GM21786 (cell line): Measurements from ENCODE around the gene OR10A6.

Experiments
- ATAC-seq: cut with Tn5 transposase; IDR thresholded peaks from one replicate; pipeline ENCODE4 v1.9.1; 2021; ENCODE audit not compliant: unreplicated experiment

The OR10A6 gene, protein sequence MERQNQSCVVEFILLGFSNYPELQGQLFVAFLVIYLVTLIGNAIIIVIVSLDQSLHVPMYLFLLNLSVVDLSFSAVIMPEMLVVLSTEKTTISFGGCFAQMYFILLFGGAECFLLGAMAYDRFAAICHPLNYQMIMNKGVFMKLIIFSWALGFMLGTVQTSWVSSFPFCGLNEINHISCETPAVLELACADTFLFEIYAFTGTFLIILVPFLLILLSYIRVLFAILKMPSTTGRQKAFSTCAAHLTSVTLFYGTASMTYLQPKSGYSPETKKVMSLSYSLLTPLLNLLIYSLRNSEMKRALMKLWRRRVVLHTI

DNA sequence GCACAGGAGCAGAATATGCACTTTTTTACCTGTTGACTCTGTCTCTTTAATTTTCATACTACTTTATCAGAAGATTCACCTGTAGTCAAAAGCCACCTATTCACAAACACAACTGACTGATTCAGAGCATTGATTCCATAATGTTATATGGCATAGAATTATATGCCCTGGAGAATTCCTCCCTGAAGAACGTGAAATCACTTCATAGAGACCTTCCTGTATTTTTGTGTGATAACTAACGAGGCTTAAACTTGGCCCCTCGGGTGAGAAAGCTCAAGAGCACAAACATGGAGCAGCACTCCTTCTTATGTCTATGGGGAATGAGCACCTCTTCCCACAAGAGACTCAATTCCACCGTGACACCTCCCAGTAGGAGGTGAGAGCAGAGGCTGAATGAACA lies at the start of gene OR10A6:
Gene OR10A6 (minus strand): TSS at position 101 of the 400 bp plus-strand sequence. CDS start 2,606 bp downstream, outside the sequence.
- ATAC-seq, result no peak

DNA sequence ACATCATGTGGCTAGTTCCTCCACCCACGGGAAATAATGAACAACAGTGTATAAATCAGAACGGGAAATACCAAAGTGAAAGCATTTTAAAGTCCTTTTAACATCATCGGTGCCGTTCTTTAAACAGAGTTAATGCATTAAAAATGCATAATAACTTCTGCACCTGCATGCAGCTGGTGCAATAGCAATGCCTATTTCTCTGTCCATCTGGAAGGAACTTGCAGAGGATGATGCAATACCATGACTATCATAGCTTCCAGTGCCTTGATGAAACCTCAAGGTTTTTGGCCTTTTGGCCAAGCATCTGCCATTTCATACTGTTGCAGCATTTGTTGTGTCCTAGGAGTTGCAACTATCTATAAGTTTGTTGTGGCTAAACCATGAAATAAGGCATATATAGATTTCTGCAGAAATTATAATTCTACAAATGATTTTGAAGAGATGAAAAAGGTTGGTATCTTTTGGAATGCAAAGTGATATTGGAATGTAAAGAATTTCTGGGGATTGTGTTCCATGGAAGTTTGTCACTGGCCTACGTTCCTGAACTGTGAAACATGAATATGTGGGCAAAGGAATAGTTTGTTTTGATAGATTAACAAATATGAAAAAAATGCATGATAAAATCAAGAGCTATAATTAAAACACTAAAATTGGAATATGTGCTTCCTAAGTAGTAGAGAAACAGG lies 46.3 kb upstream of the OR10A6 start:
- ATAC-seq, result no peak

DNA sequence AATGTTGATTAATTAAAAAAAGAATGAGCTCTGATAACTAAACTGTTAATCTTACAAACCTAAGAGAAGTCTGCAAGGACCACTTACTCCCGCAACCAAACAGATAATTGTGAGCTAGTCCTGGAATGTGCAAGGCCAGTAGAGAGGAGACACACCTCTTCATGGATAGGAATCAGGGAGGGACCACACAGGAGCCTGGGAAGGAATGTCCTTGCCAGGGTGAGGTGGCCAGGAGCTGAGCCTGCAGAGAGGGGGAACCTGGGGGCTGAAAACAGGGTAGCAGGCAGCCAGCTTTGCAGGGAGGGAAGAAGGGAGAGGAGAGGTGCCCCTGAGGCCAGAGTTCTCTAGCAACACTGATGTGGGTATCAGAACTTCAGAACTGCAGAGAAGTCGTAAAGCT lies 43.6 kb upstream of the OR10A6 start:
- ATAC-seq, result no peak

DNA sequence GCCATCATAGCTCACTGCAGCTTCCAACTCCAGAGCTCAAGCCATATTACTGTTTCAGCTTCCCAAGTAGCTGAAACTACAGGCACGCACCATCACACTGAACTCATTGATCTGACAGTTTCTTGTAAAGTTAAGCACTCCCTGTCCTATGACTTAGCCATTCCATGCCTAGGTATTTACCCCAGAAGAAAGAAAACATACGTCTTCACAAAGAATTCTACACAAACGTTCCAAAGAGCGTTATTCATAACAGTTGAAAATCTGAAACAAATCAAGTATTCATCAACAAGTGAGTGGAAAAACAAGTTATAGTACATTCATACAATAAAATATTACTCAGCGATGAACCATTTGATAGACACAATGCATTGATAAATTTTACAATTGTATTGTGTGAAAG lies 41.9 kb upstream of the OR10A6 start:
- ATAC-seq, result no peak

DNA sequence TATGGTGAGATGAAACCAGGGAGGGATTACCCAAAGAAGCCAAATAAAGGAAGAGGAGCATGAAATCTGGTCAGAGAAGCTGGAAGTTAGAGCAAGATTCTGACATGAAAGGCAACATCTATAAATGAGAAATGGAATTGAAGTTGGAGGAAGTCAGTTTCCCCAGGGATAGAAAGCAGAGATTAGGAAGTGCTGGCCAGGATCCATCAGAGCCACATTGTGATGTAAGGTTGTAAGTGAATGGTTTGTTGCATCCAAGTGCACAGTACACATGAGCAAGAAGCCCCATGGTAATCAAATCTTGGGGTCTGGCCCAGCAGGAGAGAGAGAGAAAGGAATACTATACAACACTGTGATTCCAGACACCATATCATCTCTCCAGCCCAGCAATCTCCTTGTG lies 40.8 kb upstream of the OR10A6 start:
- ATAC-seq, result no peak

DNA sequence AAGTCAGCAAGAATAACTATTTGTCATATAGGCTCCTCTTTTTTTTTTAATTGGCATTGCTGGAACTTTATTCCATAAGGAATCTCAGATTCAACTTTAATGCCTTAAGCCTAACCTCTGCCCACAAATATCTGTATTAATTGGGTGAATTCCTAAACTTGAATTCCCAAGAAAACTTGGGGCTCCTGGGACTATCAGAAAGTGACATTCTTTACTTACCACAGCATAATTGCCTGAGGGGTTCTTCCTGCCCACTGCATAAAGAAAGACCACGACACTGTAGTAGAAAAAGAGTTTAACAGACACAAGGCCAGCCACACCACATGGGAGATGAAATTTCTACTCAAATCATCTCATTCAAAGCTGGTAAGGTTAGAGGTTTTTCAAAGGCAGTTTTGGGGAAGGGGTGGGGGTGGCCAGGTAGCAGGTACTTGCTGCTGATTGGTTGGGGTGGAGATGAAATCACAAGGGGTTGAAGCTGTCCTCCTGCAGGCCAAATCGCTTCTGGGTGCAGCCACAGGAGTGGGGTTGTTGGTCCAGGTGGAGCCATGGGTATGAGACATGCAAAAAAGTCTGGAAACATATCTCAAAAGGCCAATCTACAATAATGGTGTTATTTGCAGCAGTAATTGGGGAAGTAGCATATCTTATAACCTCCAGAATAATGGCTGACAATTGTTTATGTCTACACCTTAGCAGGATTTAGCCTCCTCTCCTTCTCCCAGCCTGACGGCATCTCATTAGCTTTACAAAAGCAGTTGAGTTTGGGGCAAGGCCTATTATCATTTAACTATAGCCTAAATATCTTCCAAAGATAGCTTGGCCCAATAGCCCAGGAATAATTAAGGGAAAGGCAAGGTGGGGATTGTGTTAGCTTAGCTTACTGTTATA lies 38.9 kb upstream of the OR10A6 start:
- ATAC-seq, result no peak

DNA sequence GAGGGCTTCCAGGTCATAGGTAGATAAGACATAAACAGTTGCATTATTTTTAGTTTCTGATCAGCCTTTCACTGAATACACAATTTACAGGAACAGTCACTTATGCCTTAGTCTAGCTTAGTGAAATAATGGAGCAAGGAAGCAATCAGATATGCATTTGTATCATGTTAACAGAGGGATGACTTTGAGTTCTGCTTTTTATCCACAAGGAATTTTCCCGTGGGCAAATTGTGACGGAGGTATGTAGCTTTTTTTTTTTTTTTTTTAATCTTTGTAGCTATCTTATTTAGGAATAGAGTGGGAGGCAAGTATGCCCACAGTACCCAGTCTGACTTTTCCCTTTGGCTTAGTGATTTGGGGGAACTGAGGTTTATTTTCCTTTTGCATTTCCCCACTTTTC lies 37.6 kb upstream of the OR10A6 start:
- ATAC-seq, result no peak

DNA sequence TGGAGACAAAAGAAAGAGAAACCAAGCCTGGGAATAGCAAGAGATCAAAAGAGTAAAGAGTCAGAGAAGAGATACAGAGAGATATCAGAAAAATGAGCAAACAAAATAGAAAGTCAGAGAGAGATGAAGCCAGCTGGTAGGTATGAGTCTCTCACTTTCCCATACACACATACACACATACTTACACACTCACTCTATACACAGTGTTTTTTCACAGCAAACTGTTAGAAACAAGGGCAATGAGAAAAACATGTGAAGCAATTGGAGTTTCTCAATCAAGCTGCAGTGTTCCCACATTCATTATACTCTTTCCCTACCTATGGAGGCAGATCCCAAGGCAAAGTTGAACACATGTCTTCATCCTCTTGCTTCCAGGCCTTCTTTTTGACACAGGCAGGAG lies 36.8 kb upstream of the OR10A6 start:
- ATAC-seq, result no peak

DNA sequence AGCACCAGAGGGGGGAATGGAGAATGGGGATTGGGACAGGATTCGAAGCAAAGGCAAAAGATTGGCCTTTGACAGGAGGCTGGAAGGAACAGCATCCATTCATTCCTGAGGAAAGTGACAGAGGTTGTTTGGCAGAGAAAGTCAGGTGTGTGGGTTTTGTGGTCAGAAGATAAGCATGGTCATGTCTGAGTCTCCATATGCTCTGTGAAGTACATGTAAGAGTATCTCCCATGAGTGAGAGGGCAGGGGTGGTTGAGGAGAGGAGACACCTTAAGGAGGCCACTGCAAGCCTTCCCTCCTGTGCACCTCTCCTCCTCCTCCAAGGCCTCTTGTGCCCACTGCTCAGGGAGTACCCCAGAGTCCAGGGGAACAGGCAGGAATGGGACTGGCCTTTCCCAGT lies 36.0 kb upstream of the OR10A6 start:
- ATAC-seq, result no peak

DNA sequence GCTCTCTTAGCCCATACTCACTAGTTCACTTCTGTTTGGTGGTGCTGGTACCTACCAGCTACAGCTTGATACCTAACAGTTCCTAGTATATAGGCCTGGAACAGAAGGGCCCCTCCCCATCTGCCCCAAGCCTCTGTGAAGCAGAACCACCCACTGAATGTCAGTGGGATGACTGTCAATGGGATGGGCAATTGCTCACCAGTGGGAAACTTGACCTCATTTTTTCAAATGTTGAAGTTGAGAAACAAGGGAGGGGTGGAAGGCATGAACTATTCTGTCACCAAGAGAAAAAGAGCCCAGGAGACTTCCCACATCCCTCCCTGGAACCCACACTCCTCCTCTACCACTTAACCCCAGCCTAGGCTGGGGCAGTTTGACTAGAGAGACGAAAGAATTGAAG lies 34.3 kb upstream of the OR10A6 start, which contains the start of gene NLRP10:
Gene NLRP10 (minus strand): TSS at position 62 of the 400 bp plus-strand sequence. CDS start 1,952 bp downstream, outside the sequence.
- ATAC-seq, result no peak

DNA sequence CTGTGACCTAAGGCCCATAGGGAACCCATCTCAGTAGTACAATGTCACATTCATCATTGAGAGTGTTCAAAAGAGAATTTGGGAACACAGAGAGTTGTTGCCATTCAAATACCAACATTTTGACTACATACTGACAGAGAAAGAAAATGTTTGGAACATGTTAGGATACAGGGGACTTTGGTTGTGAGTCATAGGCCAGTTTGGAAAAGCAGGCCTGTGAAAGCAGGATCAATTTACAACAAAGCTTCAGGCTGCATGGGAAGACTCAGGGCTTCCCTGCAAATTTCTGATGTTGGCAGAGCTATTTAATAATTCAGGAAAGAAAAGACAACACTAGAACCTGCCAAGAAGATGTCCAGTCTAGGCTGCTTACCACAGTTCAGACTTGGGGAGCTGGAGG lies 33.8 kb upstream of the OR10A6 start:
- ATAC-seq, result no peak

DNA sequence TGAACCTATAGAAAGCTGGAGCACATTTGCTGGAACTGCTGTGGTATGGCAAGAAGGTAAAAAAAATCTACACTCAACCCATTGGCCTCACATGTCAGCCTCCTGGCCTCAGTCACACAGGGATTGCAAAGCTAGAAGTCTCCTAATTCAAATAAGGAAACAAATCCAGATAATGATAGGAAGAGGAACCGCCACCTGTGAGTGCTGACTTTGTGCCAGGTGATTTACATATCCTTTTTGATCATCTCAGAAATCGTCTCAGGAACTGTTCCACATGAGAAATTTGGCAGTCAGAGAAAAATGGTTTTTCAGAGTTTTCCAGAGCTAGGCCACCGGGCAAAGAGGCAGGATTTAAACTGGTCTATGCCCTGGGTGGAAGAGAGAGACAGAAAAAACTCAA lies 33.2 kb upstream of the OR10A6 start:
- no peak for ATAC-seq

DNA sequence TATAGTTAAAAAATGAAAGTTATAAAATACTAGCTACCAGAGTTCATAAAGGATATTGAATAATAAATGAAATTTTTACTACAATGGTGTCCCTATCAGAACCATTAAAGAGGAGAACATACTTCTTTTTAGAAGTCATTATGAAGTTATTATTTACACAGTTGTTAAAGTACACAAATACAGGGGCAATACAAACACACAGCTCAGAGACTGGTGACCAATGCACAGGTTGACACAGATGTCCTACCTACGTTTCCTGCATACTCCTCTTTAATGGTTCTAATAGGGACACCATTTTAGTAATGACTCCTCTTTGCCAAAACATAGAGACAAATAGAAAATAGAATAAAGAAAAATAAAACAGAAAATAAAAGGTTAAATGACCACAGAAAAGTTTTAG lies 24.1 kb upstream of the OR10A6 start:
- no peak for ATAC-seq

DNA sequence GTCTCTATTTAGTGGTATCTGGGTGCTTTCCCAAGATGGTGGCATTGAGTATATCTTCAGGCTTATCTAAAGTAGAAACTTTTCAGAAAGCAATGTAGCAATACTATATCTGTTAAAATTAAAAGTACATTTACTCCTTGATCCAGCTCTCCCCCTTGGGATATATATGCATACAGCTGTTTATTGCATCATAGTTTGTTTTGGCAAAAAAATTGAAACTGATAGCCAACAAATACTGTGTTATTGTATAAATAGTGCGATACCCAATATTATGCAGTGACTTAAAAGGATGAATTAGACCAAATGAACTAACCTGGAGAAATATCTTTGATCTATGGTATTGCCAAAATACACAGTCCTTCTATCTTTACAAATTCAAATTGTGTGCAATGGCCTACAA lies 18.9 kb upstream of the OR10A6 start:
- no peak for ATAC-seq

DNA sequence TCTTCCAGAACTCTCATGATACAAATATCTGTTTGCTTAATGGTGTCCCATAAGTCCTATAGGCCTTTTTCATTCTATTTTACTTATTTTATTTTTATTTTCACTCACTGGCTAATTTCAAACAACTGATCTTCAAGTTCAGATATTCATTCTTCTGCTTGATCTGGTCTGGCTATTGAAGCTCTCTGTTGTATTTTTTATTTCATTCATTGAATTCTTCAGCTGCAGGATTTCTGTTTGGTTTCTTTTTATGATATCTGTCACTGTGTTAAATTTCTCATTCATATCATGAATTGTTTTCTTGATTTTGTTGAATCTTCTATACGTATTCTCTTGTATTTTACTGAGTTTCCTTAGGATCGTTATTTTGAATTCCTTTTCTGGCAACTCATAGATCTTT lies 13.1 kb upstream of the OR10A6 start:
- no peak for ATAC-seq

DNA sequence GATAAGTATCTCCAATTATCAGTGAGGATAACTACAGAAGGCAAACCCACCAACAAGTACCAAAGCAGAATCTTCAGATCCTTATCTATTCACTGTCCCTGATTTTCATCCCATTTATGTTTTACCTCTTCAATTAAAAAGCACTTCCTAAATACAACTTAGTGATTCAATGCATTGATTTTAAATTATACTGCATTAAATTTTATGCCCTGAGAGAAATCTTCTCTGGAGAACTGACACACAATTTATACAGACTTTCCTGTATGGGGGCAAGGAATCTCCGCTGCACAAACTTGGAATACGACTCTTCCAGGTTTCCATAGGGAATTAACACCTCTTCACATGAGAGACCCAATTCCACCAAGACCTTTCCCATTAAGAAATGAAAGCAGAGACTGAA lies 10.5 kb upstream of the OR10A6 start, which contains the start of gene OR10A3:
Gene OR10A3 (minus strand): TSS at position 101 of the 400 bp plus-strand sequence. CDS start 2,188 bp downstream, outside the sequence.
- no peak for ATAC-seq

DNA sequence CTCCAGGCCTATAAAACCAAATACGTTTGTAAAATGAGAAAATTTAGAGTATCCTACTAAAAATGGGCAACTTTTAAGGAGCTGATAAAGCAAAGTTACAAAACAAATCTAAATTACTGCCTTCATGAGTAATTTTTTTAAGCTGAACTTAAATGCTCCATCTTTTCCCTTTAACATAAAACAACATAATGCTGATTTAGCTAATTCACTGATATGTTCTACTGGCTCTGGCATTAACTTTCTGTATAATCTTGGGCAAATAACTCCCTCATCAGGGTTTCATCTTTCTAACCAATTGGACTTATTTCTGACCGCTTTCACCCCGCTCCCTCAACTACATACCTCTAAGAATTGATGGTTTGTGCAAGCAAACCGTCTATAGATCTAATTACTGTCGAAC lies 10.1 kb upstream of the OR10A6 start:
- ATAC-seq, result no peak

DNA sequence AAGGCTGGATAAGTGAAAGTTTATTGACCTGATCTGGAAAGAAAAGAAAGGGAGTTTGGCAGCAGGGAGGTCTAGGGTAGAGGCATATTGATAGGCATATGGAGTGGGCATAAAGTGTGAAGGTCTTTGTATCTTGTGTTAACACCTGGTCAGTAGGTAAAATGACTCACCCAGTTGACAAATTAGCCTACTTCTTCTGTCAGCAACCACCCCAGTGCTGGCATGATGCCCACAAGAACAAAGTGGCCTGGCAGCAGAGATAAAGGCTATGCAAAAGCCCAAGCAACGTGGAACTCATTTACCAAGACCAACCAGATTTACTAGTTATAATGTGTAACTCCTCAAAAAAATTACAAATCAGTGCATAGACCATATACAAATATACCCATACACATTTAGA lies 5.5 kb upstream of the OR10A6 start:
- ATAC-seq, result no peak

DNA sequence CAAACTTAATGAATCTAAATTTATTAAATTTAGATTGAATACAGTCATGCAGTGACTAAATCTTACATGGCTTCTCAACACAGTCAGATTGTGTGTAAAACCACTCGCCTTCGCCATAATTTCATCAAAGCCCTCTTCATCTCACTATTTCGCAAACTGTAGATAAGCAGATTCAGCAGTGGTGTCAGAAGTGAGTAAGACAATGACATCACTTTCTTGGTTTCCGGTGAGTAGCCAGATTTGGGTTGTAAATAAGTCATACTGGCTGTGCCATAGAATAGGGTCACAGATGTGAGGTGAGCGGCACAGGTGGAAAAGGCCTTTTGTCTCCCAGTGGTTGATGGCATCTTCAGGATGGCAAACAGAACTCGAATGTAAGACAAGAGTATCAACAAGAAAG lies 3.4 kb downstream of the OR10A6 start:
- ATAC-seq, result no peak

DNA sequence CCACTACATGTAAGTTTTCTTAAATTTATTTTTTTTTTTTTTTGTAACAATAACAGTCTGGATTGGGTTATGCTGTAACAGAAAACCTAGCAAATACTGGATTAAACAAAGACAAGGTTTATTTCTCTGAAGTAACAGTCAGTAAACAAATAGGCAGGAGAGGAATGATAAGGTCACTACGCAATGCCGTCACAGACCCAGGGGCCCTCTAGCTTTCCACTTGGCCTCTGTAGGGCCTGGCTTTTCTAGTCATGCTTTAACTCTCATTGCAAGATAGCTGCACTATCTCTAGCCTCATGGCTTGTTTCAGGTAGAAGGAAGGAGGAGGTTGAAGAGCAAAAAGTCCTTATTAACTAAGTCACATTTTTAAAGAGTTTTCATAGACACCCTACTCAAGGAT lies 6.5 kb downstream of the OR10A6 start:
- no peak for ATAC-seq

DNA sequence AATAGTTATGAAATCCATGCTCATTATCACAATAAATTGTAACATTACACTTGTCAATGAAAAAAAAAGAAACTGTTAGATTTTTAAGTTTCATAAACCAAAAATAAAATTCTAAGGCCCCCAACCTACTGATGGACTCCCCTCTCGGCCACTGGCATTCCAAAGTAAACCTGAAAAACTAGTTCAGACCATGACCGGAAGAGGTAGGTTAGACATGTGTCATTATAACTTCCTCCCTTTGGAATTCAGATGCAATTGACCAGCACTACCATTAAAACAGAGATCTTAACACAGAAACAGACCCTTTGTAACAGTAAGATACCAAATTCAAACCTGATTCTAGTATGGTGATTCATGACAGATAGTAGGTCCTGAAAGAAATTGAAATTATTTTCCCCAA lies 12.9 kb downstream of the OR10A6 start:
- no peak for ATAC-seq

DNA sequence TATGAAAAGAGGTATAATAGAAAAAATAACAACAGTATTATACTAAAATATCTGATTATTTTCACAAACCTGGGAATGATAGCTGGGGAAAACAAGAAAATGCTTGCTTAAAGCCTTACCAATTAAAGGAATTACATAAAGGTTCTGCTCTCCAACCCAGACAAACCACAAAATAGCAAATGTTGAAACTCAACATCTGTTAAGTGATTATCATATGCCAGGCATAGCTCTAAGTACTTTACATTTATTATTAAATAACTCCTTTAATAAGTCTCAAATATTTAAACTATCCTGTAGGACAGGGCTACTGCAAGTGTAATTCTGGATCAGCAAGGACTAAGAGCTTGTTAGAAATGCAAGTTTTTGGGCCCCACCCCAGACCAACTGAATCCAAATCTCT lies 20.1 kb downstream of the OR10A6 start:
- no peak for ATAC-seq
